Dedifferentiated amniotic fluid mesenchymal stem cell (primary cell): ENCODE results near the gene RENBP.
A peak's percentile ranks its signal among the peaks of the same experiment; 100 is the strongest.
"Not testable (repeated sequence)": the region's sequence is repeated elsewhere in the genome, so short reads cannot be mapped to it uniquely, and the experiment has no call there.

Experiments
- DNase-seq: peaks from one replicate; pipeline ENCODE4 v3.0.0-alpha.2; 2016; ENCODE audit errors: extremely low spot score

The RENBP gene

DNA sequence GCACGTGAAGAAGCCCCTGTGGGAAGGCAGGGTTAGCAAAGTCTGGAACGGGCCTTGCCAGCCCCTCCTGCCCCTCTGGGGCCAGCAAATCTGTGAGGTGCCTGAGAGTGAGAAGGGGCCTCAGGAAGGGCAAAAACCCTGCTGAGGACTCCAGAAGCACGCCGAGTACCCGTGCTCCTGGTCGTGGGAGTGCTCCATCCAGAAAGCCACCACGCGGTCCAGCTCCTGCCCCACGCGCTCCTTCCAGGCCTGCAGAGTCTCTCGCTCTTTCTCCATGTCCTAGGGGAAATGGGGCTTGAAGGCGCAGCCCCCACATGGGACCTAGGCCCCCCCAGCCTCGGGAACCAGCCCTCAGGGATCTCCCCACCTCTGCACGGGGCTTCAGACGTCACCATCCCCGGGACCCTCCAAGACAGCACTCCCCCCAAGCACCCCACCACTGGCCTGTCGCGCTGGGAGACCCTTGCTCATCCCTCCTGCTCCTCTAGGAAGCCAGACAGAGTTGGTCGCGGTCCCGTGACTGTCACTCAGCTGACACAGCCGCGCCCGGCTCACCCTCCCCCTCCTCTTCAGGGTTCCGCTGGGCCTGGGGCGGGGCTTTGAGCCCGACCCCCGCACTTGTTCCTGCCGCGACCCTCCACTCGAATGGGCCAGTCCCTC, at the start of gene RENBP:
Gene RENBP (minus strand): TSS at position 504 of the 660 bp plus-strand sequence. CDS start 33 bp downstream, at position 471.
- DNase-seq: no peak

- DNase-seq: no peak
These were observed 49.5 kb upstream of the RENBP start for GRCh38 chrX:153993978-153994377.

DNA sequence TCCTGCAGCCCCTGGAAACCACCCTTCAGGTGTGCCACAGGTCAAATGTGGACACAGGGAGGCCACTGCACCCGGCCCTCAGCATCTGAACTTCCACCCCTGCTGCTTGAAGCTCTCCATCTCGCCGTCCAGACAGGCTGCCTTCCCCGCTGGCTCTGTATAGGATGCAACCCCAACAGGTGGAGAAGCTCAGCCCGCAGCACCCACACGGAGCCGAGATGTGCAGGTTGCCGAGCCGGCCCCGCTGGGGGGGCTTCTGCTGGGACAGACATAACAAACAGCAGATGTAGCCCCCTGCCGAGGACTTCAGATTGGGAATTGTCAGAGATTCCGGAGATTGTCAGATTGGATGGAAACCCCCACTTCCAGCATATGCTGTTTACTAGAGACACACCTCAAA, 48.6 kb upstream of the RENBP start:
- DNase-seq: no peak

DNA sequence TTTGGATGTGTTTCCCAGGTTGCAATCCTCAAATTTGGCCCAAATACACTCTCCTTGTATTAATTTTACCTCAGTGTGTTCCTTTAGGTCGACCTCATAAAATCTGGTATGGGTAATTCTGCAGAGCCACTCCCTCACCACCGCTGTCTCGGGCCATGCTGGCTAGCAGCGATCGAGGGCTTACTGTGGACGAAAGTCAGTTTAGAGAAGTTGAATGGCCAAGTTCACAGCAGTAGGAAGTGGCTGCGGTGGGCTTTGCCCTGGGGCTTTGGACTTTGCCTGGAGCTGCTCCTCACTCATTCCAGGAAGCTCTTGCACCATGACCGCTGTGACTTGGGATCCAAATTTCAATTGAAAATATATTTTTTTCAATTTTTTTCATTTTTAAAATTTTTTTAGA, 47.7 kb upstream of the RENBP start:
- no peak for DNase-seq

DNA sequence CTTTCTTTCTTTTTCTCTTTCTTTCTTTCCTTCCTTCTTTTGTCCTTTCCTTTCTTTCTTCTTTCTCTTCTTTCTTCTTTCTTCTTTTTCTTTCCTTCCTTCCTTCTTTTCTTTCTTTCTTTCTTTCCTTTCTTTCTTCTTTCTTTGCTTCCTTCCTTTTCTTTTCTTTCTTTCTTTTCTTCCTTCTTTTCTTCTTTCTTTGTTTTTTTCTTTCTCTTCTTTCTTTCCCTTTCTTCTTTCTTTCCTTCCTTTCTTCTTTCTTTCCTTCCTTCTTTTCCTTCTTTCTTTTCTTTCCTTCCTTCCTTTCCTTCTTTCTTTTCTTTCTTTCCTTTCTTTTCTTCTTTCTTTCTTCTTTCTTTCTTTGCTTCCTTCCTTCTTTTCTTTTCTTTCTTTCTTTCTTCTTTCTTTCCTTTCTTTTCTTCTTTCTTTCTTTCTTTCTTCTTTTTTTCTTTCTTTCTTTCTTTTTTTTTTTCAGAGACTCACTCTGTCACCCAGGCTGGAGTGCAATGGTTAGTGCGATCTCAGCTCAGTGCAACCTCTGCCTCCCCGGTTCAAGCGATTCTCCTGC, 46.7 kb upstream of the RENBP start:
- DNase-seq: no peak

DNA sequence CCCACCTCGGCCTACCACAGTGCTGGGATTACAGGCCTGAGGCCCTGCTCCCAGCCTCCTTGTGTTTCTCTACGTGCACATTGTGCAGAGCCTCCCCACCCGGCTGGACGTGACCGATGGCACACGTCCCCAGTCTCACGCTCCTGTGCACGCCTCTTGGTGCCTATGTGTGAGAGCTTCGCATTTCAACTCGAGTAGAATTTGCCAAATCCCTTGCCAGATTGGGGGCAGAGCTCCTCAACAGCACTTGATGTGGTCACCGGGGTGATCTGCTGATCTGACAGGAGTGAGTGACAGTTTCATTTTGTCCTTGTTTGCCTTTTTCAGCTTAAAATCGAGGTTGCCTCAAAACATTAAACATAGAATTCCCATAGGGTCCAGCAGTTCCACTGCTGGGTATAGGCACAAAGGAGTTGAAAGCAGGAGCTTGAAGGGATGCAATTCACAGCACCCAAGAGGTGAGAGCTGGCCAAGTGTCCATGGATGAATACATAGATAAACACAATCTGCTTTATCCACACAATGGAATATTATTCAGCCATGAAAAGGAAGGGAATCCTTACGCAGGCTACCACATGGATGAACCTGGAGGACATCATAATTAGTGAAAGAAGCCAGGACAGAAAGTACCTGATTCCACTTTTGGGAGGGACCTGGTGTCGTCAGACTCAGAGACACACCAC, 45.7 kb upstream of the RENBP start:
- DNase-seq: no peak

- DNase-seq: no peak
These were observed 44.0 kb upstream of the RENBP start for GRCh38 chrX:153988493-153988892.

- no peak for DNase-seq
These were observed 40.1 kb upstream of the RENBP start for GRCh38 chrX:153984351-153985178.

GRCh38 chrX:153983321-153983801, 38.9 kb upstream of the RENBP start:
- no peak for DNase-seq

GRCh38 chrX:153981771-153982533, 37.5 kb upstream of the RENBP start:
- DNase-seq: no peak

DNA sequence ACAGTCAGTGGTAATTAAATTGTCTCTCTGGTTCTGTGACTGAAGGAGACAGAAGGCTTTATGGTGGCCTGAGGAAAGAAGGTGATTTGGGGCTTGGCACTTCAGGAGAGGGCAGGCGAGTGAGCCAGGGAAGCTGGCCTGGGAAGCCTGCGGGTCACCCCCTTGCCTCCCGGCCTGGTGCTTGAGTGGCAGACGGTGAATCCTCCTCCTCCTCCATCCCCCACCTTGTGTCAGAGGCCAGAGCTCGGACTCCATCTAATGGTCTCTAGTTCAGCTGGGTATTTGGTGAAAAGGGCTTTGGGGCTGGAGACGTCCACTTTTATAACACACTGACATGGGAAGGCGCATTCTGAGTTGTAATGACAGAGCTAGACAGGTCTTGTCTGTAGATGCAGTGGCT, 36.8 kb upstream of the RENBP start:
- no peak for DNase-seq

GRCh38 chrX:153980394-153980793, 36.0 kb upstream of the RENBP start:
- DNase-seq: not testable (repeated sequence)

DNA sequence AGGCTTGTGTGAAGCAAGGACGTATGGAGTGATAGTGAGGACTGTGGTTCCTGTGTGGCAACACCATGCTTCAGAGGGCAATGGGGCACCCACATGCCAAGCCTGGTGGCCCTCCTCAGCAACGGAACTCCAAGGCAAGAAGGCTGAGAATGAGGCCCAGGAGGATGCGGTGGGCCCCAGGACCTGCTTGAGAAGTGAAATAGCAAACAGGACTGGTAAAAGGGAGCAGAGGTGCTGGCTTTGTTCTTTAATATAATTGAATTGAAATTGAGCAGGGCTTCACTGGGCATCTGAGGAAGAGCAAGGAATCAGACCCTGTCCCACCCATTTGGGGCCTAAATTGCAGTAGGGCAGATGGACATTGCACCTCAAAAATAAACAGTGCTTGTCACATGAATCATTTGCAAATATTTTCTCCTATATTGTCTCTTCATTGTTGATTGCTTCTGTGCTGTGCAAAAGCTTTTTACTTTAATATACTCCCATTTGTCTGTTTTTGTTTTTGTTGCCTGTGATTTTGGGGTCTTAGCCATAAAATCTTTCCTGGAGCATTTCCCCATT, 30.4 kb upstream of the RENBP start:
- no peak for DNase-seq

DNA sequence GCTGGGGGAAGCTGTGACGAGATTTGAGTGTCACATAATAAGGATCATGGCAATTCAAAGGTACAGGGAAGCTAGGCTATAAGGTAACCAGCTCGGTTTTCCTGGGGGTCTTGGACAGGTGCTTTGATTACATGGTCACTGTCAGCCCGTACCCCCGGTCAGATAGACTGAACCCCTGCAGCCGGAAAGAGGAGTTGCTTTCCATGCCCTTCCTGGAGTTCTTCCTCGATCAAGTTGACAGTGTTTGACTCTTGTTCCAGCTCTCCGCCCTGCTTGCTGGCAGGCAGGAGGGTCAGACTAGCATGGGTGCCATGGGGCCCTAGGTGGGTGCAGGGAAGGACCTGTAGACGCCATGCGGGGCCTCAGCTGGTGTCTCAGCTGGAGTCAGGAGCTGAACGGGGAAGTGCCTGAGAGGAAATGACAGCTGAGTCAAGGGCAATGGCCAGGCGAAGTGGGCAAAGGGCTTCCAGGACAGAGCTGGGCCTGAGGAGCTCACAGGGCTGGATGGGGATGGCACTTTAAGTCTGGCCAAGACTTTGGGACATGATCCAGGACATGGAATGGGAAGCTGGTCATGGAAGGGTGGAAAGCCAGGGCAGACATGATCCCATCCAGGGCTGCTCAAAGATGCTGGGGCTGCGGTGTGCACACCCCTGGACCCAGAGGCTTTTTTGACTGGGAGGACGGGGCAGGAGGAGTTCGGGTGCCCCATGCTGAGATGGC, 29.7 kb upstream of the RENBP start:
- no peak for DNase-seq

DNA sequence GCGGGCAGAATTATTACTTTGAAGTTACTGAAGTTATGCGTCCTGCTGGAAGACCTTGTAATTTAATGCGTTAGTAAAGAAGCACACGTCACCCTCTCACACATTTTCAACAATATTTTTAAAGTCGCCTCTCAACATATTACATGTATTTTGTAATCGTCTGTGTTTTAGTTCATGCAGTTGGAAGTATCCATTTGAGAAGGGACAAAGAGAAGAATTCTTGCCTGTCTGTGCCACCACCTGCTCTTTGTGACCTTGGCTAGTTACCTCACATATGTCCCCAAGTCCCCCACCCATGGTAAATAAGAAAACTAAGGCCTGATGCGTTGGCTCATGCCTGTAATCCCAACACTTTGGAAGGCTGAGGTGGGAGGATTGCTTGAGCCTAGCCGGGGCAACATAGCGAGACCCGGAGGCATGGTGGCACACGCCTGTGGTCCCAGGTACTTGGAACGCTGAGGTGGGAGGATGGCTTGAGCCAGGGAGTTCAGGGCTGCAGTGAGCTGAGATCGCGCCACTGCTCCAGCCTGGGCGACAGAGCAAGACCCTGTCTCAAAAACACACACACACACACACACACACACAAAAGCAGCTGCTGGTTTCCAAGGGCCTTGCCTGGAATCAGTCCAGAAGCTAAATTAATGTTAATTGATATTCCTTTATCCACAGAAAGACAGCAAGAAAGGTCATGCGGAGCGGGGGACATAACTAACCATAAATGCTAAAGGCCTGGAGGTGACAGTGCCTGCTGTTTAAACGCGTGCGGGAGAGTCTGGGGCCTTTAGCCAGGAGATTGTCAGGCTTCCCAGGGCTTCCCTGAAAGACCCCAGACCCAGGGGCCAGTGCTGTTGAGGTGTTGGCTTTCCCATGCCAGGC, 28.9 kb upstream of the RENBP start:
- no peak for DNase-seq

- DNase-seq: peak; percentile 65
These were observed 28.1 kb upstream of the RENBP start, which contains the start of gene TMEM187 for GRCh38 chrX:153972368-153973126. Gene TMEM187, plus strand, starts transcription at chrX:153972754. Its CDS starts 9,309 bp downstream, at chrX:153982063.

DNA sequence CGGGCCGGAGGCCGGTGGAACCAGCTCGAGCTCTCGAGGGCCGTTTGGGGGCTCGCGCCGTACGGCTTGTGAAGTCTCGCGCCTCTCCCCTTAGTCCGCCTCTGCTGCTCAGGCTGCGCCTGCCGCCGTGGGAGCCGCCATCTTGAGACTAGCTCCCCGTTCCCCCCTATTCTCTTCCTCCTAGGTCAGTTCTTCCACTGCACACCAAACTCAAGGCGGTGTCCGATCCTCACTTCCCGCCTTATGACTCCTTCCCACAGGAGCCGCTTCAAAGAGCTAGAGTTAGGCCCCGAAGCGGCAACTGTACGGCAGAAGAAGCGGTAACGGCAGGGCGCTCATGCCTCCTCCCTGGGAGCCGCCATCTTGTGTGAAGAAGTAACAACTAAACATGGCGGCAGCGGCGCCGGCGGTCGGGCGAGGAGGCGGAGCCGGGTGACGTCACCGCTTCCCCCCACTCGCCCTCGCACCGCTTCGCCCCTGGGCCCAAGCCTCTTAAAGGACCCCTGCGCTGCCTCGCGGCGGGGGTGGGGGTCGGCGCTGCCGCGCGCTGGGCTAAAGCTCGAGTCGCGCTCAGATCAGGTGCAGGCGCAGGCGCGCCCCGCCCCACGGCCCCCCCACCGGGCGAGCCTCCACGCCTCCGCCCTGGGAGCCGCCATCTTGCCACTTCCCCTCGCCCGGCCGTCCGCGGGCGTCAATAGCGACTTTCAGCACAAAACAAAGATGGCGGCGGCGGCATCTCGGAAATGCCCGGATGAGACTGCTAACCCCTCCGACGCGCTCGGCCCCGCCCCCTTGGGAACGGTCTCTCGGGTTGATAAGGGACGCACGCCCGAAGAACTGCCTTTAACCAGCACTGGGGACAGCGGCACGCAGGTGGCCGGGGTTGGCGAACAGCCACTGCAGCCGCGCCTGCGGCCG, 27.3 kb upstream of the RENBP start, which contains the start of gene HCFC1:
Gene HCFC1 (minus strand): TSS at position 369 of the 918 bp plus-strand sequence. CDS start 978 bp downstream, outside the sequence.
- DNase-seq: peak; percentile 80
